Esophagus squamous epithelium (tissue), 4 donors: ENCODE measurements around the gene PXDC1.

Experiments
- CTCF ChIP-seq, 6 experiments: fragments of 450-650 bp in 4 of 6; fragments of 200-600 bp in 2 of 6; sonication (generic) in 2 of 6; IDR thresholded peaks; one replicate each; pipeline ENCODE4 v1.5.1; 2016 to 2019; ENCODE audit warnings: antibody characterized with exemption in 6 of 6, mild to moderate bottlenecking in 4 of 6, moderate library complexity in 4 of 6
- POLR2A ChIP-seq, 4 donors: fragments of 450-650 bp; IDR thresholded peaks; one replicate each; pipeline ENCODE4 v1.6.1; 2017; ENCODE audit warnings: antibody characterized with exemption in 4 of 4, mild to moderate bottlenecking in 4 of 4, moderate library complexity in 3 of 4

GRCh38 chr6:3755637-3756545, 4.4 kb upstream of the PXDC1 start:
- no peak for TF ChIP-seq CTCF (IDR thresholded peaks at IDR 0.05)
- TF ChIP-seq POLR2A (IDR thresholded peaks at IDR 0.05) = no peak
